Liver (tissue), 9 donors: ENCODE data around the gene TMEM107. TPM values are rescaled to one million over a fixed set of nuclear protein-coding genes. Genes with fewer than 3 reads are reported as not detected.

Source experiments
- DNase-seq: peaks from one replicate; pipeline ENCODE4 v3.0.0-alpha.2; 2017; ENCODE audit warnings: low spot score
- H3K27ac ChIP-seq, 2 donors: one replicate each; pipeline ENCODE4 v1.7.0; 2013; ENCODE audit warnings: inconsistent platforms in 2 of 2, low read length in 2 of 2, control low read depth in 1 of 2, low read depth in 1 of 2, mild to moderate bottlenecking in 1 of 2
- H3K27me3 ChIP-seq, 4 donors: one replicate each; pipeline versions ENCODE4 v1.6.1 to v1.7.0; 2013; ENCODE audit warnings: low read length in 3 of 4, inconsistent platforms in 1 of 4, mild to moderate bottlenecking in 1 of 4, moderate library complexity in 1 of 4; ENCODE audit not compliant: control insufficient read depth in 4 of 4, insufficient read depth in 4 of 4
- H3K36me3 ChIP-seq, 4 donors: one replicate each; pipeline versions ENCODE4 v1.6.1 to v1.7.0; 2013; ENCODE audit warnings: low read length in 3 of 4, mild to moderate bottlenecking in 3 of 4, low read depth in 1 of 4, moderate library complexity in 1 of 4; ENCODE audit not compliant: control insufficient read depth in 4 of 4, insufficient read depth in 3 of 4
- H3K4me1 ChIP-seq, 4 donors: one replicate each; pipeline versions ENCODE4 v1.6.1 to v1.7.0; 2013; ENCODE audit warnings: low read length in 3 of 4, mild to moderate bottlenecking in 3 of 4, moderate library complexity in 1 of 4; ENCODE audit not compliant: control insufficient read depth in 4 of 4, insufficient read depth in 4 of 4
- H3K4me3 ChIP-seq, 3 donors: one replicate each; pipeline versions ENCODE4 v1.6.1 to v1.7.0; 2013; ENCODE audit warnings: low read length in 3 of 3, control low read depth in 1 of 3, low read depth in 1 of 3, mild to moderate bottlenecking in 1 of 3
- H3K9ac ChIP-seq, 2 donors: one replicate each; pipeline ENCODE4 v1.7.0; 2013; ENCODE audit warnings: low read length in 2 of 2, mild to moderate bottlenecking in 2 of 2, moderate library complexity in 2 of 2, control low read depth in 1 of 2, low read depth in 1 of 2
- H3K9me3 ChIP-seq, 4 donors: one replicate each; pipeline versions ENCODE4 v1.6.1 to v1.7.0; 2013; ENCODE audit warnings: low read length in 3 of 4; ENCODE audit not compliant: control insufficient read depth in 4 of 4
- EGR1 ChIP-seq, 2 donors: IDR thresholded peaks; 2 replicates each; pipeline ENCODE4 v1.6.1; 2016 to 2018; ENCODE audit warnings: antibody characterized with exemption in 2 of 2, low read depth in 2 of 2
- FOXA1 ChIP-seq: IDR thresholded peaks from 2 replicates; pipeline ENCODE4 v1.6.1; 2016; ENCODE audit warnings: antibody characterized with exemption
- FOXA2 ChIP-seq: IDR thresholded peaks from 2 replicates; pipeline ENCODE4 v1.6.1; 2016; ENCODE audit warnings: antibody characterized with exemption
- GABPA ChIP-seq, 2 donors: IDR thresholded peaks in 1 of 2; conservative IDR thresholded peaks in 1 of 2; 2 replicates each; pipeline ENCODE4 v1.6.1; 2016; ENCODE audit warnings: antibody characterized with exemption in 2 of 2, mild to moderate bottlenecking in 1 of 2, moderate library complexity in 1 of 2
- HNF4A ChIP-seq, 2 donors: conservative IDR thresholded peaks; 2 replicates each; pipeline ENCODE4 v1.6.1; 2016; ENCODE audit warnings: antibody characterized with exemption in 2 of 2, mild to moderate bottlenecking in 2 of 2
- HNF4G ChIP-seq: IDR thresholded peaks from 2 replicates; pipeline ENCODE4 v1.6.1; 2016; ENCODE audit warnings: antibody characterized with exemption
- JUND ChIP-seq, 2 donors: IDR thresholded peaks; 2 replicates each; pipeline ENCODE4 v1.6.1; 2016; ENCODE audit warnings: antibody characterized with exemption in 2 of 2
- NR2F2 ChIP-seq: IDR thresholded peaks from 2 replicates; pipeline ENCODE4 v1.6.1; 2016; ENCODE audit warnings: antibody characterized with exemption
- RAD21 ChIP-seq, 2 donors: IDR thresholded peaks; 2 replicates each; pipeline ENCODE4 v1.6.1; 2016; ENCODE audit warnings: antibody characterized with exemption in 2 of 2, mild to moderate bottlenecking in 2 of 2
- RXRA ChIP-seq, 2 donors: IDR thresholded peaks; 2 replicates each; pipeline ENCODE4 v1.6.1; 2017 to 2018; ENCODE audit warnings: antibody characterized with exemption in 2 of 2, mild to moderate bottlenecking in 1 of 2
- SP1 ChIP-seq: IDR thresholded peaks from 2 replicates; pipeline ENCODE4 v1.6.1; 2018; ENCODE audit warnings: antibody characterized with exemption, mild to moderate bottlenecking
- TAF1 ChIP-seq: conservative IDR thresholded peaks from 2 replicates; pipeline ENCODE4 v1.6.1; 2016; ENCODE audit warnings: antibody characterized with exemption, mild to moderate bottlenecking
- YY1 ChIP-seq: IDR thresholded peaks from 2 replicates; pipeline ENCODE4 v1.6.1; 2016; ENCODE audit warnings: antibody characterized with exemption, mild to moderate bottlenecking
- WGBS: extraction: QIAGEN DNeasy Blood & Tissue Kit; methylation state at CpG from one replicate; pipeline ENCODE4 v1.1.7; 2013; 5-methylcytosine and 5-hydroxymethylcytosine counted together
- polyA plus RNA-seq, 2 donors: library from polyadenylated mRNA; stranded (reverse) in 1 of 2; unstranded in 1 of 2; fragments of 200-250 nt in 1 of 2; fragments of >200 nt in 1 of 2; fragmentation: Nextera tagmentation in 1 of 2; extraction: Ambion mirVana in 1 of 2; gene quantifications; one replicate each; pipeline versions ENCODE4 v1.2.1 to v1.2.3, GENCODE V29; 2013 to 2015
- total RNA-seq, 2 donors: library from RNA; depleted of rRNA; stranded (reverse); fragments of >200 nt; gene quantifications; one replicate each; pipeline ENCODE4 v1.2.3, GENCODE V29; 2014
- TF ChIP-seq, protein P1 (sequence below): IDR thresholded peaks from 2 replicates; pipeline ENCODE4 v1.6.1; 2016; ENCODE audit warnings: antibody characterized with exemption
- TF ChIP-seq, protein P2 (sequence below): IDR thresholded peaks from 2 replicates; pipeline ENCODE4 v1.6.1; 2016; ENCODE audit warnings: antibody characterized with exemption, mild to moderate bottlenecking
- TF ChIP-seq, protein P3 (sequence below): IDR thresholded peaks from 2 replicates; pipeline ENCODE4 v1.6.1; 2016; ENCODE audit warnings: antibody characterized with exemption
- TF ChIP-seq, protein P4 (sequence below): fragments of 150-350 bp; IDR thresholded peaks from 2 replicates; pipeline ENCODE4 v1.5.1; 2017; ENCODE audit warnings: improper control_type of control experiment, low read depth, low read length; ENCODE audit not compliant: missing input control
- TF ChIP-seq, protein P5 (sequence below): IDR thresholded peaks from 2 replicates; pipeline ENCODE4 v1.6.1; 2016; ENCODE audit warnings: antibody characterized with exemption
- donor health status: healthy.
- donor health status: healthy.
- donor health status: healthy.
- donor health status: healthy.
- donor health status: healthy.

Gene TMEM107
- total and polyA plus RNA-seq, 4 donors = 3.0 to 8.4 (median 4.2) TPM

DNA sequence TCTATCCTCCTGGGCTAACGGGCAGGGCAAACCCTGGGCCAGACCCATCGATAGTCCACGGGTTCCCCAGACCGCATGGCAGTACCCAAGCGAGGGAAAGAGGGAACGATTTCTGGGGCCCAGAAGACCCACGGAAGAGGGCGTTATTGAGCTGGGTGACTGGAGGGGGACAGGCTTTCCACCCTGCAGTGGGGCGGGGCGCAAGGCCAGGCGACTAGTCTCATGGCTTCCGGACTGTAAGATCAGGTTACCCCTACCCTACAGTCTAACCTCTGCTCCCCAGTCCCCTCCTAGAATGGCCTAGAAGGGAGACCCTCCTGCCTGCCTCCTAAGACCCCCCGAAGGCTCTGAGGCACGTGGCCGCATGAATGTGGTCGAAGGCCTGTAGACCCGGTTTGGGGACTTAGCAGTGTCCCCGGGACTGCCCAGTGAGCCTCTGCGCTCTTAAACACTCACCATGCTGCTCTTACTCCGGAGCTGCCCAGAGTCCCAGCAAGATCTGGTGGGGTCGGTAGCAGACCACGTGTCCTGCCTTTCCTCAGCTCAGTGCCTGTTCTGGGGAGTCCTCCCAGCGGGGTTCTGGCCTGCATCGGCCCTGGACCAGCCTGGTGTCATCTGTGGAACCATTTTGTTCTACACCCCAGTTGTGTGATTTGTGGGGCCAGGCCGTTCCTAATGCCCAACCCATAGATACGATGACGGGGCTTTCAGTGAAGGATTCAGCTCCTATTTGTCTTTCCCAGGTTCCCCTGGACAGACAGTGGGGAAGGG is 47.4 kb upstream of the TMEM107 start:
- Histone ChIP-seq H3K27ac (peak overlapping the region; percentile 82 to 93), H3K4me1 (peaks cover 4 to 25% (median 15%) of the 10 kb centered on the region in 4 donors), H3K36me3 (peaks cover 2 to 15% (median 8%) of the 10 kb centered on the region in 4 donors), H3K9ac (peak overlapping the region; percentile 32 to 47), H3K9me3 (no peaks in the 10 kb centered on the region), H3K27me3 (no peaks in the 10 kb centered on the region), H3K4me3 (peak overlapping the region; percentile 60 to 77 (median 67))
- 10% methylated on average over 27 of the region's 27 CpGs for WGBS
- peak; percentile 60 for DNase-seq
- no peak for TF ChIP-seq FOXA1
- no peak for TF ChIP-seq NR2F2
- peak; percentile 59 to 60 for TF ChIP-seq RAD21 (IDR thresholded peaks at IDR 0.05)
- TF ChIP-seq, protein P1, sequence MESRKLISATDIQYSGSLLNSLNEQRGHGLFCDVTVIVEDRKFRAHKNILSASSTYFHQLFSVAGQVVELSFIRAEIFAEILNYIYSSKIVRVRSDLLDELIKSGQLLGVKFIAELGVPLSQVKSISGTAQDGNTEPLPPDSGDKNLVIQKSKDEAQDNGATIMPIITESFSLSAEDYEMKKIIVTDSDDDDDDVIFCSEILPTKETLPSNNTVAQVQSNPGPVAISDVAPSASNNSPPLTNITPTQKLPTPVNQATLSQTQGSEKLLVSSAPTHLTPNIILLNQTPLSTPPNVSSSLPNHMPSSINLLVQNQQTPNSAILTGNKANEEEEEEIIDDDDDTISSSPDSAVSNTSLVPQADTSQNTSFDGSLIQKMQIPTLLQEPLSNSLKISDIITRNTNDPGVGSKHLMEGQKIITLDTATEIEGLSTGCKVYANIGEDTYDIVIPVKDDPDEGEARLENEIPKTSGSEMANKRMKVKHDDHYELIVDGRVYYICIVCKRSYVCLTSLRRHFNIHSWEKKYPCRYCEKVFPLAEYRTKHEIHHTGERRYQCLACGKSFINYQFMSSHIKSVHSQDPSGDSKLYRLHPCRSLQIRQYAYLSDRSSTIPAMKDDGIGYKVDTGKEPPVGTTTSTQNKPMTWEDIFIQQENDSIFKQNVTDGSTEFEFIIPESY = no peak
- TF ChIP-seq JUND (IDR thresholded peaks at IDR 0.05) = no peak
- TF ChIP-seq TAF1 = peak; percentile 20

DNA sequence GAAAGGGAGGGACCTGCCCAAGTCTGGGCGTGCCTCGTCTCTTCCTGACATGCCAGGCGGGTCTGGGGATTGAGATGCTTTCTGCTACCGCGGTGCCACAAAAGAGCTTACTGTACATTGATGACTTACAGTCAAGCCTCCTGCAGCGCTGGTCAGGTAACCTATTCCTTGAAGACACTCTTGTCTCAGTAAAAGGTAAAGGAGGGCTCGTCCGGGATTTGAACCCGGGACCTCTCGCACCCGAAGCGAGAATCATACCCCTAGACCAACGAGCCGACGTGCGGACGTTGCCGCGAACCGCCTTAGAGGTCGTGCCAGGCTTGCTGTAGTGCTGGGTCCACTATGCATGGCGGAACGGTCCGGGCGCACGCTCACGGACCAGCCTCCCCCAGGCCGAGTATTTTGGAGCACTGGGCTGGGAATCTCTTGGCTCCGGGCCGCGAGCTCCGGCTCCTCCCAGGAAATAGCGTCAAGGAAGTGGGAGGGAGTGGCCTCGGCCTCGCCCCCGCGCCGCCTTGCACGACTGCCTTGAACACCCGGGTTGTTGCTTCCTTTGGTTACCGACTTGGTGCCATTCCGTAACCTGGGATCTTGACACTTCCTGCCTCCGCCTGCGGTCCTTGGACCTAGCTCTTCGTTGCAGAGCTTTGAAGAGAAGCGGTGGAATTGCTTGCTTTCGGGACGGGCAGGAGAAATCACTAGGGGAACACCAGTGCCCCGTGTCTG is 46.6 kb upstream of the TMEM107 start:
- Histone ChIP-seq H3K4me1 (peaks cover 4 to 25% (median 15%) of the 10 kb centered on the region in 4 donors), H3K4me3 (peak overlapping the region; percentile 60 to 77 (median 67)), H3K27me3 (no peaks in the 10 kb centered on the region), H3K36me3 (peaks cover 0 to 8% (median 5%) of the 10 kb centered on the region in 4 donors), H3K27ac (peak overlapping the region; percentile 82 to 93), H3K9me3 (no peaks in the 10 kb centered on the region), H3K9ac (peak overlapping the region; percentile 32 to 91)
- peak; percentile 96 for DNase-seq
- under 1% methylated on average over 49 of the region's 49 CpGs for WGBS
- TF ChIP-seq GABPA (IDR thresholded peaks at IDR 0.05 in 1 of 2, conservative IDR thresholded peaks at IDR 0.05 in 1 of 2) (peak; percentile 56 to 90), YY1 (peak; percentile 74), TAF1 (peak; percentile 19), RAD21 (IDR thresholded peaks at IDR 0.05) (no peak), FOXA1 (no peak), EGR1 (IDR thresholded peaks at IDR 0.05; ENCODE audit: low read depth in 2 of 2) (peak; percentile 93 to 99), HNF4A (conservative IDR thresholded peaks at IDR 0.05) (peak in 1 of 2 donors; percentile 12), HNF4G (no peak), RXRA (IDR thresholded peaks at IDR 0.05) (peak; percentile 25 to 49), NR2F2 (no peak), SP1 (peak; percentile 67), JUND (IDR thresholded peaks at IDR 0.05) (peak in 1 of 2 donors; percentile 14), FOXA2 (no peak)
- TF ChIP-seq, protein P2, sequence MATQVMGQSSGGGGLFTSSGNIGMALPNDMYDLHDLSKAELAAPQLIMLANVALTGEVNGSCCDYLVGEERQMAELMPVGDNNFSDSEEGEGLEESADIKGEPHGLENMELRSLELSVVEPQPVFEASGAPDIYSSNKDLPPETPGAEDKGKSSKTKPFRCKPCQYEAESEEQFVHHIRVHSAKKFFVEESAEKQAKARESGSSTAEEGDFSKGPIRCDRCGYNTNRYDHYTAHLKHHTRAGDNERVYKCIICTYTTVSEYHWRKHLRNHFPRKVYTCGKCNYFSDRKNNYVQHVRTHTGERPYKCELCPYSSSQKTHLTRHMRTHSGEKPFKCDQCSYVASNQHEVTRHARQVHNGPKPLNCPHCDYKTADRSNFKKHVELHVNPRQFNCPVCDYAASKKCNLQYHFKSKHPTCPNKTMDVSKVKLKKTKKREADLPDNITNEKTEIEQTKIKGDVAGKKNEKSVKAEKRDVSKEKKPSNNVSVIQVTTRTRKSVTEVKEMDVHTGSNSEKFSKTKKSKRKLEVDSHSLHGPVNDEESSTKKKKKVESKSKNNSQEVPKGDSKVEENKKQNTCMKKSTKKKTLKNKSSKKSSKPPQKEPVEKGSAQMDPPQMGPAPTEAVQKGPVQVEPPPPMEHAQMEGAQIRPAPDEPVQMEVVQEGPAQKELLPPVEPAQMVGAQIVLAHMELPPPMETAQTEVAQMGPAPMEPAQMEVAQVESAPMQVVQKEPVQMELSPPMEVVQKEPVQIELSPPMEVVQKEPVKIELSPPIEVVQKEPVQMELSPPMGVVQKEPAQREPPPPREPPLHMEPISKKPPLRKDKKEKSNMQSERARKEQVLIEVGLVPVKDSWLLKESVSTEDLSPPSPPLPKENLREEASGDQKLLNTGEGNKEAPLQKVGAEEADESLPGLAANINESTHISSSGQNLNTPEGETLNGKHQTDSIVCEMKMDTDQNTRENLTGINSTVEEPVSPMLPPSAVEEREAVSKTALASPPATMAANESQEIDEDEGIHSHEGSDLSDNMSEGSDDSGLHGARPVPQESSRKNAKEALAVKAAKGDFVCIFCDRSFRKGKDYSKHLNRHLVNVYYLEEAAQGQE = no peak
- TF ChIP-seq, protein P3, sequence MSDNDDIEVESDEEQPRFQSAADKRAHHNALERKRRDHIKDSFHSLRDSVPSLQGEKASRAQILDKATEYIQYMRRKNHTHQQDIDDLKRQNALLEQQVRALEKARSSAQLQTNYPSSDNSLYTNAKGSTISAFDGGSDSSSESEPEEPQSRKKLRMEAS = peak; percentile 62
- TF ChIP-seq, protein P1 = no peak
- TF ChIP-seq, protein P4, sequence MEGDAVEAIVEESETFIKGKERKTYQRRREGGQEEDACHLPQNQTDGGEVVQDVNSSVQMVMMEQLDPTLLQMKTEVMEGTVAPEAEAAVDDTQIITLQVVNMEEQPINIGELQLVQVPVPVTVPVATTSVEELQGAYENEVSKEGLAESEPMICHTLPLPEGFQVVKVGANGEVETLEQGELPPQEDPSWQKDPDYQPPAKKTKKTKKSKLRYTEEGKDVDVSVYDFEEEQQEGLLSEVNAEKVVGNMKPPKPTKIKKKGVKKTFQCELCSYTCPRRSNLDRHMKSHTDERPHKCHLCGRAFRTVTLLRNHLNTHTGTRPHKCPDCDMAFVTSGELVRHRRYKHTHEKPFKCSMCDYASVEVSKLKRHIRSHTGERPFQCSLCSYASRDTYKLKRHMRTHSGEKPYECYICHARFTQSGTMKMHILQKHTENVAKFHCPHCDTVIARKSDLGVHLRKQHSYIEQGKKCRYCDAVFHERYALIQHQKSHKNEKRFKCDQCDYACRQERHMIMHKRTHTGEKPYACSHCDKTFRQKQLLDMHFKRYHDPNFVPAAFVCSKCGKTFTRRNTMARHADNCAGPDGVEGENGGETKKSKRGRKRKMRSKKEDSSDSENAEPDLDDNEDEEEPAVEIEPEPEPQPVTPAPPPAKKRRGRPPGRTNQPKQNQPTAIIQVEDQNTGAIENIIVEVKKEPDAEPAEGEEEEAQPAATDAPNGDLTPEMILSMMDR = no peak
- TF ChIP-seq, protein P5, sequence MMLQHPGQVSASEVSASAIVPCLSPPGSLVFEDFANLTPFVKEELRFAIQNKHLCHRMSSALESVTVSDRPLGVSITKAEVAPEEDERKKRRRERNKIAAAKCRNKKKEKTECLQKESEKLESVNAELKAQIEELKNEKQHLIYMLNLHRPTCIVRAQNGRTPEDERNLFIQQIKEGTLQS = peak; percentile 96
